H1 (cell line): ENCODE measurements around the gene CLDN9. TPM values are rescaled to one million over a fixed set of nuclear protein-coding genes. Genes with fewer than 3 reads are reported as not detected.

ENCODE experiments used
- ATF2 ChIP-seq: IDR thresholded peaks from 2 replicates; pipeline ENCODE4 v1.6.1; 2012; ENCODE audit warnings: low read length, inconsistent platforms
- ATF3 ChIP-seq: IDR thresholded peaks from 2 replicates; pipeline ENCODE4 v1.6.1; 2011; ENCODE audit warnings: low read depth, mild to moderate bottlenecking, low read length; ENCODE audit not compliant: insufficient read depth
- CHD7 ChIP-seq: fragments of 300-600 bp; sonication (generic); IDR thresholded peaks from 2 replicates; pipeline ENCODE4 v1.7.1; 2012; ENCODE audit warnings: low read length, moderate library complexity, mild to moderate bottlenecking, inconsistent platforms; ENCODE audit not compliant: insufficient replicate concordance
- EZH2 ChIP-seq: fragments of 200-600 bp; sonication (generic); IDR thresholded peaks from 2 replicates; pipeline ENCODE4 v1.7.1; 2012; ENCODE audit warnings: low read depth, mild to moderate bottlenecking, moderate library complexity, low read length, inconsistent platforms; ENCODE audit not compliant: severe bottlenecking
- KDM5A ChIP-seq: fragments of 200-600 bp; IDR thresholded peaks from 2 replicates; pipeline ENCODE4 v1.7.1; 2012; ENCODE audit warnings: mild to moderate bottlenecking, low read length, inconsistent platforms, mixed read lengths
- RXRA ChIP-seq: IDR thresholded peaks from 2 replicates; pipeline ENCODE4 v1.6.1; 2011; ENCODE audit warnings: low read depth, mild to moderate bottlenecking, low read length, moderate library complexity; ENCODE audit not compliant: insufficient read depth
- USF2 ChIP-seq: IDR thresholded peaks from 2 replicates; pipeline ENCODE4 v1.6.1; 2011; ENCODE audit warnings: low read length, improper control_type of control experiment
- polyA plus RNA-seq, 7 experiments: library from polyadenylated mRNA; depleted of rRNA in 3 of 7; stranded (reverse) in 5 of 7; unstranded in 2 of 7; fragments of >200 nt in 5 of 7; fragments of 200-250 nt in 2 of 7; gene quantifications; 1 replicate in 5 of 7; 2 replicates in 1 of 7; 4 replicates in 1 of 7; pipeline versions ENCODE4 v1.2.1 to v1.2.3, GENCODE V29; 2011 to 2013; ENCODE audit warnings: missing spikeins in 2 of 7, mixed read lengths in 2 of 7
- total RNA-seq: library from RNA; stranded (reverse); fragmentation: NEBNext Ultra II Directional; extraction: Animal tissue kit (Norgen Biotek cat#: 25700); gene quantifications from 2 replicates; pipeline ENCODE4 v1.2.1, GENCODE V29; 2021

The CLDN9 gene
- total and polyA plus RNA-seq, 2 of the 8 experiments (the other 6 are each of a cell fraction or from before 2014, with no cell fraction given): 0.60 to 0.89 TPM

GRCh38 chr16:3013491-3013951 is 798 bp downstream of the CLDN9 start (continued):
- TF ChIP-seq CHD7 (no peak), ATF2 (no peak), KDM5A (no peak), EZH2 (no peak), ATF3 (no peak), RXRA (no peak), USF2 (no peak)
